HepG2 (cell line): Measurements from ENCODE around the gene YJEFN3. TPM values are rescaled to one million over a fixed set of nuclear protein-coding genes. Genes with fewer than 3 reads are reported as not detected.
A peak's percentile ranks its signal among the peaks of the same experiment; 100 is the strongest.

ENCODE experiments used
- ATAC-seq: fragments of 200-7000 bp; cut with Tn5 transposase; 3 replicates; pipeline ENCODE4 v1.9.1; 2020; ENCODE audit warnings: mild to moderate bottlenecking, moderate library complexity
- BruUV-seq: library from RNA; stranded (reverse); fragments of 400-500 nt; replicated peaks from 2 replicates; lab custom pipeline; 2021; lab: Mats Ljungman, UMichigan
- CTCF ChIA-PET: fragments of 300-600 bp; formaldehyde crosslinking; extraction: SDS; loops from one replicate; lab custom pipeline; 2021; ENCODE audit warnings: low total read pairs, inconsistent platforms, low intra/inter-chr PET ratio; lab: Yijun Ruan, JAX
- POLR2A ChIA-PET: fragments of 350-600 bp; sonication (Branson Sonifier 250); formaldehyde crosslinking; loops from one replicate; lab custom pipeline; 2020; ENCODE audit warnings: antibody characterized with exemption, inconsistent platforms; lab: Yijun Ruan, JAX
- DNase-seq: peaks from one replicate; pipeline ENCODE4 v3.0.0-alpha.2; 2015; ENCODE audit warnings: low spot score
- FAIRE-seq: peaks from 3 replicates; lab custom pipeline; 2011; peaks lifted over from hg19 to GRCh38; lab: Jason Lieb, UNC
- H2AFZ ChIP-seq: one replicate; pipeline ENCODE4 v1.6.1; 2011; ENCODE audit warnings: low read length, inconsistent platforms
- H3K27ac ChIP-seq: fragments of 300-600 bp; 3 replicates; pipeline ENCODE4 v1.8.0; 2011; ENCODE audit warnings: mixed run types, mild to moderate bottlenecking, mixed read lengths, low read length, inconsistent platforms; ENCODE audit not compliant: insufficient read depth; ENCODE audit errors: extremely low read length
- H3K27me3 ChIP-seq, 2 experiments: fragments of 200-600 bp in 1 of 2; 2 replicates in 1 of 2; 3 replicates in 1 of 2; pipeline versions ENCODE4 v1.6.0 to v1.8.0; 2011; ENCODE audit warnings: low read length in 2 of 2, mild to moderate bottlenecking in 2 of 2, moderate library complexity in 2 of 2, inconsistent platforms in 1 of 2; ENCODE audit not compliant: insufficient read depth in 2 of 2, control insufficient read depth in 1 of 2
- H3K36me3 ChIP-seq, 2 experiments: fragments of 200-600 bp in 1 of 2; replicated peaks in 1 of 2; 2 replicates in 1 of 2; 3 replicates in 1 of 2; pipeline versions ENCODE4 v1.5.1 to v1.8.0; 2011; ENCODE audit warnings: low read length in 2 of 2, inconsistent platforms in 1 of 2; ENCODE audit not compliant: insufficient read depth in 2 of 2, control insufficient read depth in 1 of 2
- H3K4me1 ChIP-seq: 2 replicates; pipeline ENCODE4 v1.5.1; 2012; ENCODE audit warnings: low read length, inconsistent platforms; ENCODE audit not compliant: insufficient read depth
- H3K4me2 ChIP-seq: 2 replicates; pipeline ENCODE4 v1.6.0; 2011; ENCODE audit warnings: low read depth, low read length, inconsistent platforms
- H3K4me3 ChIP-seq, 3 experiments: fragments of 200-600 bp in 1 of 3; sonication (generic), shearing (Covaris generic) in 1 of 3; replicated peaks in 1 of 3; 2 replicates each; pipeline ENCODE4 v1.5.1; 2011 to 2016; ENCODE audit warnings: low read length in 3 of 3, inconsistent platforms in 2 of 3, low read depth in 2 of 3, mild to moderate bottlenecking in 2 of 3, control low read depth in 1 of 3, mixed read lengths in 1 of 3; ENCODE audit not compliant: insufficient read depth in 1 of 3
- H3K79me2 ChIP-seq: one replicate; pipeline ENCODE4 v1.6.1; 2011; ENCODE audit warnings: low read length, inconsistent platforms; ENCODE audit not compliant: insufficient read depth
- H3K9ac ChIP-seq: 2 replicates; pipeline ENCODE4 v1.6.0; 2011; ENCODE audit warnings: mild to moderate bottlenecking, low read depth, low read length, inconsistent platforms; ENCODE audit not compliant: insufficient read depth
- H3K9me3 ChIP-seq: 2 replicates; pipeline ENCODE4 v1.5.1; 2012; ENCODE audit warnings: mild to moderate bottlenecking, low read length
- H4K20me1 ChIP-seq: 2 replicates; pipeline ENCODE4 v1.6.0; 2011; ENCODE audit warnings: inconsistent platforms, mild to moderate bottlenecking, low read length, moderate library complexity; ENCODE audit not compliant: insufficient read depth
- HNRNPL ChIP-seq: fragments of 200-400 bp; formaldehyde crosslinking; IDR thresholded peaks from 2 replicates; pipeline ENCODE4 v1.6.1; 2017; ENCODE audit warnings: mild to moderate bottlenecking, low read depth, low read length
- MATR3 ChIP-seq: sonication (generic); formaldehyde crosslinking; IDR thresholded peaks from 2 replicates; pipeline ENCODE4 v1.4.0; 2020; ENCODE audit warnings: missing genetic modification reagents
- RFX5 ChIP-seq: IDR thresholded peaks from 2 replicates; pipeline ENCODE4 v1.6.1; 2011; ENCODE audit warnings: low read depth, low read length, improper control_type of control experiment
- ZNF644 ChIP-seq: IDR thresholded peaks from 2 replicates; pipeline ENCODE4 v1.6.1; 2016; ENCODE audit warnings: low read depth
- WGBS: methylation state at CpG from one replicate; pipeline ENCODE4 v1.1.6; 2017; ENCODE audit warnings: low lambda C conversion rate; 5-methylcytosine and 5-hydroxymethylcytosine counted together
- in situ Hi-C: cut with HindIII; loops from 2 replicates; pipeline ENCODE4 v1.10.0; 2017; ENCODE audit warnings: low pct_unique_long_range_greater_than_20kb; ENCODE audit not compliant: extremely low pct_ligation_motif_present
- intact Hi-C: fragments of 100-400 bp; cut with micrococcal nuclease; formaldehyde crosslinking; loops from one replicate; pipeline ENCODE4 v1.10.0; 2022; ENCODE audit not compliant: unreplicated experiment
- polyA plus RNA-seq, 8 experiments: library from polyadenylated mRNA; depleted of rRNA in 3 of 8; stranded (reverse) in 7 of 8; unstranded in 1 of 8; fragments of >200 nt; fragmentation: Illumina TruSeq in 4 of 8; extraction: Trizol in 4 of 8; gene quantifications; 2 replicates each; pipeline versions ENCODE4 v1.2.1 to v1.2.3, GENCODE V29; 2011 to 2016; ENCODE audit warnings: low read depth in 4 of 8, missing spikeins in 1 of 8, mixed read lengths in 1 of 8; ENCODE audit not compliant: insufficient read depth in 1 of 8
- total RNA-seq, 5 experiments: library from RNA; depleted of rRNA; stranded (reverse); fragments of >200 nt; fragmentation: Illumina TruSeq; extraction: Trizol; gene quantifications; 2 replicates each; pipeline ENCODE4 v1.2.3, GENCODE V29; 2016; ENCODE audit warnings: low read depth in 1 of 5

Gene YJEFN3
- total and polyA plus RNA-seq, 2 of the 13 experiments (the other 11 are each of a cell fraction or from before 2014, with no cell fraction given), result 0.89 to 4.0 TPM

DNA sequence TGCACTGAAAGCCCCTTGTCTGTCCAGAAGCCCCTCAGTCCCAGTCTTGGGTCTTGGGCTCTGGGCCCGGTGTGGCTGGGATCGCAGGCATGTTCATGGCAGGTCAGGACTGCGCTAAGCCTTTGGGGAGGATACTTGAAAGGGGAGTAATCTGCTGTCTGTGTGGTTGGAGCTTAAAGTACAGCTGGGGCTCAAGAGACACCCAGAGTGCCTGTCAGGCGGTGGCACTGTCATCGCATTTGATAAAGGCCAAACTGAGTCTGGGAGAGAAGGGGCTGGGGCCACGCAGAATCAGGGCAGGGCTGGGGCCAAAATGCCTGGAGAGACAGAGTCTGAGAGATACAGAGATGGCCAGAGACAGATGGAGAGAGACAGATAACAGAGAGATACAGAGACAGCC is 5.1 kb downstream of the YJEFN3 start (continued):
- no peak for TF ChIP-seq RFX5
- no peak for TF ChIP-seq MATR3 (CRISPR knock-in tag)
- TF ChIP-seq, all 625 proteins: peak for 0

DNA sequence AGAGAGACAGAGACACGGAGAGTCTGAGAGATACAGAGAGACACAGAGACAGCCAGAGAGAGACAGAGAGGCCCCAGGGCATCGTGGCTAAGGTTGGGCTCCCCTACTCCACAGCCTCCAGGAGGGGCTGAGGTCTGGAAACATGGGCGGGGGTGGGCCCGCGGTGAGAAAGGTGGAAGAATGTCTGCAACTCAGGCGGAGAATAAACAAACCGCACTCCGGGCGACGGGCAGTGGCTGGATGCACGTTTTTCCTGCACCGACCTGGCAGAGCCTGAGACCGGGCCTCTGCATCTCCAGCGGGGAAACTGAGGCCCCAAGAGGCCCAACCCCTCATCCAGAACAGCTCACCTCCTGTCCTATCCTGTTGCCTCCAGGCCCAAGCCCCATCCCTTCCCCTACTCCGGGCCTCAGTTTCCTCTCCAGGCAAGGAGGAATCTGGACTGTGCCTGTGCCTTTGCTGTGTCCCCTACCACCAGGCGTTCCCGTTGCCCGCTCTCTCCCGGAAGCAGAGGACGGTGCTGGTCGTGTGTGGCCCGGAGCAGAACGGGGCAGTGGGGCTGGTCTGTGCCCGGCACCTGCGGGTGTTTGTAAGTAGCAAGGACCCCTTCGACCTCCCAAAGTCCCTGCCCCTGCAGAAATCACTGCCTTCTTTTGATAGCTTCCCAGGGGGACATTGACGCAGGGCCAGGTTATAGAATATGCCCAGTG is 6.0 kb downstream of the YJEFN3 start:
- Histone ChIP-seq H3K4me2 (no peak overlapping the region), H3K27ac (no peak overlapping the region), H3K79me2 (no peaks in the 10 kb centered on the region), H3K4me1 (peaks cover 9% of the 10 kb centered on the region; the same call in 1 of the 2 replicates), H3K9me3 (no peaks in the 10 kb centered on the region), H3K36me3 (no peaks in the 10 kb centered on the region; a peak in 1 of 5 replicates), H2AFZ (no peak overlapping the region), H3K4me3 (no peak overlapping the region)
- no TSS peak for BruUV-seq
- no peak for FAIRE-seq
- ChIA-PET CTCF (no interaction called here), POLR2A (no interaction called here)
- no peak for ATAC-seq
- TF ChIP-seq HNRNPL (0 out of 2 replicates have a peak, but pooled peaks have one; percentile 24), ZNF644 (CRISPR knock-in tag) (no peak)
- TF ChIP-seq, all 625 proteins: peak for 1
- intact Hi-C loops (loop anchor here (5.0 kb wide), 2 partner anchors 108 to 423 kb away; partner anchors contain the start of gene GMIP), in situ Hi-C loops (loop anchor here (5.0 to 25.0 kb wide), 2 partner anchors 108 to 428 kb away; partner anchors contain the start of gene GMIP)
- WGBS, result 78% methylated on average over 25 of the region's 27 CpGs
- Histone ChIP-seq H4K20me1 (no peaks in the 10 kb centered on the region), H3K9ac (no peak overlapping the region), H3K27me3 (0 out of 5 replicates have a peak, but pooled peaks cover 0 to 6% of the 10 kb centered on the region in 2 experiments)
- DNase-seq, result no peak
